Stimulated activated naive CD4-positive, alpha-beta T cell (primary cell): Measurements from ENCODE around the gene ZNF93.
"Not testable (repeated sequence)": the region's sequence is repeated elsewhere in the genome, so short reads cannot be mapped to it uniquely, and the experiment has no call there.

ENCODE experiments used
- DNase-seq, 6 experiments: peaks; one replicate each; lab custom pipeline; 2025; lab: John Stamatoyannopoulos, UW

Gene ZNF93

GRCh38 chr19:19900729-19901444 lies at the start of gene ZNF93:
Gene ZNF93 (plus strand): TSS chr19:19900946. CDS start chr19:19901089, 143 bp downstream.
- peak; percentile 78 to 93 (median 89) for DNase-seq

GRCh38 chr19:19851740-19852139 lies 49.0 kb upstream of the ZNF93 start:
- DNase-seq, result not testable (repeated sequence)

- no peak for DNase-seq
These were observed 42.0 kb upstream of the ZNF93 start for GRCh38 chr19:19858751-19859150.

GRCh38 chr19:19860756-19861390 lies 39.9 kb upstream of the ZNF93 start:
- peak; percentile 18 to 80 (median 46) for DNase-seq

DNA sequence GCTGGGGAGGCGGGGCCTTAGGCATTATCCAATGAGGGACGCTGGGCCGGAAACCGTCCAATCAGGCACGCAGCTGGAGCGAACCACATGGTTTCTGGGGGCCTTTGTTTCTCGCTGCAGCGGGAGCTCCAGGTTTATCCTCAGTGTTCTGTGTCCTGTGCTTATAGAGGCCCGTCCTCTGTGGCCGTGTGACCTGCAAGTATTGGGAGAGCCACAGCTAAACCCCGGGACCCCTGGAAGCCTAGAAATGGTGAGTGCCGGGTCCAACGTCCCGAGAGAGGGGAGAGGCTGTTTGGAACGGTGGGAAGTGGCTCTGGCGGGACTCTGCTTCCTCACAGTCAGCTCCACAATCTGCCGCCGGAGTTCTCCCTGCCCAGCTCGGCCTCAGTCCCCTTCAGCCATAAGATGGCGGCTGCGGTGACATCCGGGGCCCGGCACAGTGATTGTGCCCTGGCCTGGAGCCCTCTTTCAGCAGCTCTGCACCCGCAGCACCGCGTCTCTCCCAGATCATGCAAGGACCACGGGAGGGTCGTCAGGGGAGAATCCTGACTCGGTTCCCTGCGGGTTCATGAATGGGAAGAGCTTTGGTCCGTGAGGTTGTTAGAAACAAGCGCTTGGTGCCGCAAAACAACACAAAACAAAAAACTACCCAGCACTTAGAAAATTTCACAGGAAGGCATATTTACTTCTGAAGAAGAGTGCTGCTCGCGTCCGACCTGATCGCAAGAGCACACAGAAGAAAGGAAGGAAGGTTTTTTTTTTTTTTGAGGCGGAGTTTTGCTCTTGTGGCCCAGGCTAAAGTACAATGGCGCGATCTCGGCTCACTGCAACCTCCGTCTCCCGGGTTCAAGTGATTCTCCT lies 34.8 kb upstream of the ZNF93 start, which contains the start of gene ZNF253:
ZNF253 (plus strand) TSS at position 133 of the 861 bp plus-strand sequence; CDS start at position 248, 115 bp downstream.
- peak; percentile 87 to 94 (median 90) for DNase-seq

GRCh38 chr19:19866611-19867248 lies 34.0 kb upstream of the ZNF93 start:
- DNase-seq, result peak in 3 of 6 experiments; percentile 14 to 43 (median 39)

DNA sequence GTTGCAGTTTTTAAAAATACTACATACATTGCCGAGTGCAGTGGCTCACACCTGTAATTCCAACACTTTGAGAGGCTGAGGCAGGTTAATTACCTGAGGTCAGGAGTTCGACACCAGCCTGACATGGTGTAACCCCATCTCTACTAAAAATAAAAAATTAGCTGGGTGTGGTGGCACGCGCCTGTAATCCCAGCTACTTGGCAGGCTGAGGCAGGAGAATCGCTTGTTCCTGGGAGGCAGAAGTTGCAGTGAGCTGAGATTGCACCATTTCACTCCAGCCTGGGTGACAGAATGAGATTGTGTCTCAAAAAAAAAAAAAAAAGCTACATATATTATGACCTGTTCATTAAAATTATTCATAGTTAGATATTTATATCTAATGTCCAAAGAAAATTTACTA lies 30.7 kb upstream of the ZNF93 start:
- not testable (repeated sequence) for DNase-seq

DNA sequence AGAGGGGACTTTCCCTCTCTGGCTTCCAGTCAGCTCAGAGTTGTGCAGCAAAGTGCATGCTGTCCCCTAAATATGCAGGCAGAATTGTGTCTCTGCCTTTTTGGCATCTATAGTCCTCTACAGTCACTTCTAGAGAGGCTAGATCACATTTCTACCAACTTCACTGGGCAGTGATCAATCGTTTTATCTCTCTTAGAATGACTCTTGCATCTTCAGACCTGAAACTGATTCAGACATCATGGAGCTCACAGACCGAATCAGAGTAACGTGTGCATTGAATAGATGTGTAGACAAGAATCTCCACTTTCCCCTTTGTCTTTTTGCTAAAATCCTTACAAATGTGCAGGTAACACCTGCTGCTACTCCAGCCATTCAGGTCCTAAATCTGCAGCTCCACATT lies 28.8 kb upstream of the ZNF93 start:
- DNase-seq, result no peak

- no peak for DNase-seq
These were observed 27.4 kb upstream of the ZNF93 start for GRCh38 chr19:19873381-19873780.

GRCh38 chr19:19877724-19878123 lies 23.0 kb upstream of the ZNF93 start:
- DNase-seq, result no peak

GRCh38 chr19:19884583-19884982 lies 16.2 kb upstream of the ZNF93 start:
- DNase-seq, result no peak

- DNase-seq, result not testable (repeated sequence)
These were observed 8.4 kb upstream of the ZNF93 start for GRCh38 chr19:19892055-19892941.

- no peak for DNase-seq
These were observed 512 bp upstream of the ZNF93 start for GRCh38 chr19:19900139-19900728.

- not testable (repeated sequence) for DNase-seq
These were observed 6.8 kb downstream of the ZNF93 start for GRCh38 chr19:19907551-19907950.

DNA sequence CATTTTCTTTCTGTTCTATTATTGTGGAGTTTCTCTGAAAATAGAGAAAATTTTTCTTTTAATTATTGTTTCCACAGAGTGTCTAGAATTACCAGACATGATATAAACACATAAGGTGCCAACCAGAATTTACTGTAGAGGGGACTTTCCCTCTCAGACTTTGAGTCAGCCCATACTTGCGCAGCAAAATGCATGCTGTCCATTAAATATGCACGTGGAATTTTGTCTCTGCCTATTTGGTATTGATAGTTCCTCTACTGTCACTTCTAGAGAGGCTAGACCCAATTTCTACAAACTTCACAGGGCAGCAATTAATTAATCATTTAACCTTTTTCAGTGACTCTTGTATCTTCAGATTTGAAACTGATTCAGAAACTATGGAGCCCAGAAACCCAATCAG lies 8.9 kb downstream of the ZNF93 start:
- DNase-seq, result no peak

DNA sequence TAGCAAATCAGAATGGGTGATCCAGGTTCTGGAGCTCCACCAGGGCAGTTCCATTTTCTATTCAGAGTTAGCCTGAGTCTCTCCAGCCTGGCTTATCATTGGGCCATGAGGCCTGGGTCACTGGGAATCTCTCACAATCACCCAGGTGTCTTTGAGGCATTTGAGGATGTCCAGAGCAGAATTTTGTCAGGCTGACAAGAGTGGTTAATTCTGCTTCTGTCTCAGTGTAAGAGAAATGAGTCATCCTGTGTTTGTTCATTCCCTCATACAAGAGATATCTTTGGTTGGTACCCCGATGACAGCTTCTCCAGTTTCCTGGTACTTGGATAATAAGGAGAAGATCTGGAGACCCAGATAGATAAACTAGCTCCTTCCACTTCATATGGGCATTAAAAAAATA lies 10.4 kb downstream of the ZNF93 start:
- DNase-seq, result no peak

- DNase-seq, result no peak
These were observed 13.8 kb downstream of the ZNF93 start for GRCh38 chr19:19914596-19914995.

DNA sequence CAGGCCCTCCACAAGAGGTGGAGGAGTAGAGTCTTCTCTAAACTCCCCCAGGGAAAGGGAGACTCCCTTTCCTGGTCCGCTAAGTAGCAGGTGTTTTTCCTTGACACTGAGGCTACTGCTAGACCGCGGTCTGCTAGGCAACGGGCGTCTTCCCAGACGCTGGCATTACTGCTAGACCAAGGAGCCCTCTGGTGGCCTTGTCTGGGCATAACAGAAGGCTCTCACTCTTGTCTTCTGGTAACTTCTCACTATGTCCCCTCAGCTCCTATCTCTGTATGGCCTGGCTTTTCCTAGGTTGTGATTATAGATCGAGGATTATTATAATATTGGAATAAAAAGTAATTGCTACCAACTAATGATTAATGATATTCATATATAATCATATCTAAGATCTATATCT lies 29.7 kb downstream of the ZNF93 start:
- DNase-seq, result peak in 3 of 6 experiments; percentile 2 to 47 (median 11)

DNA sequence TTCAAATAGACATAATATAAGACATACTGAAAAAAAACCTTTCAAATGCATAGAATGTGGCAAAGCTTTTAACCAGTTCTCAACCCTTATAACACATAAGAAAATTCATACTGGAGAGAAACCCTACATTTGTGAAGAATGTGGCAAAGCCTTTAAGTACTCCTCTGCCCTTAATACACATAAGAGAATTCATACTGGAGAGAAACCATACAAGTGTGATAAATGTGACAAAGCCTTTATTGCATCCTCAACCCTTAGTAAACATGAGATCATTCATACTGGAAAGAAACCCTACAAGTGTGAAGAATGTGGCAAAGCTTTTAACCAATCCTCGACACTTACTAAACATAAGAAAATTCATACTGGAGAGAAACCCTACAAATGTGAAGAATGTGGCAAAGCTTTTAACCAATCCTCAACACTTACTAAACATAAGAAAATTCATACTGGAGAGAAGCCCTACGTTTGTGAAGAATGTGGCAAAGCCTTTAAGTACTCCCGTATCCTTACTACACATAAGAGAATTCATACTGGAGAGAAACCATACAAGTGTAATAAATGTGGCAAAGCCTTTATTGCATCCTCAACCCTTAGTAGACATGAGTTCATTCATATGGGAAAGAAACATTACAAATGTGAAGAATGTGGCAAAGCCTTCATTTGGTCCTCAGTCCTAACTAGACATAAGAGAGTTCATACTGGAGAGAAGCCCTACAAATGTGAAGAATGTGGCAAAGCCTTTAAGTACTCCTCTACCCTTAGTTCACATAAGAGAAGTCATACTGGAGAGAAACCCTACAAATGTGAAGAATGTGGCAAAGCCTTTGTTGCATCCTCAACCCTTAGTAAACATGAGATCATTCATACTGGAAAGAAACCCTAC lies 32.9 kb downstream of the ZNF93 start:
- DNase-seq, result not testable (repeated sequence)
